ENCODE measurements around the gene ACP5.

DNA sequence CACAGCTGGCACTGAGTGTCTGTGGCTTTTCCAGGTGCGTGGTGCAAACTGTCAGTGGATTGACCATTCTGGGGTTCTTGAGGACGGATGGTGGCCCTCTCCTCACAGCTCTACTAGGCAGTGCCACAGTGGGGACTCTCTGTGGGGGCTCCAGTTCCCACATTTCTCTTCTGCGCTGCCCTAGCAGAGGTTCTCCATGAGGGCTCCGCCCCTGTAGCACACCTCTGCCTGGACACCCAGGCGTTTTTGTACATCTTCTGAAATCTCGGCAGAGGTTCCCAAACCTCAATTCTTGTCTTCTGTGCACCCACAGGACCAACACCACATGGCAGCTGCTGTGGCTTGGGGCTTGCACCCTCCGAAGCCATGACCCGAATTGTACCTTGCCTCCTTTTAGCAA, 29.0 kb upstream of the ACP5 start:
- no peak for TF ChIP-seq ZFP30 (CRISPR knock-in tag; IDR thresholded peaks at IDR 0.05)
- TF ChIP-seq, protein P1, sequence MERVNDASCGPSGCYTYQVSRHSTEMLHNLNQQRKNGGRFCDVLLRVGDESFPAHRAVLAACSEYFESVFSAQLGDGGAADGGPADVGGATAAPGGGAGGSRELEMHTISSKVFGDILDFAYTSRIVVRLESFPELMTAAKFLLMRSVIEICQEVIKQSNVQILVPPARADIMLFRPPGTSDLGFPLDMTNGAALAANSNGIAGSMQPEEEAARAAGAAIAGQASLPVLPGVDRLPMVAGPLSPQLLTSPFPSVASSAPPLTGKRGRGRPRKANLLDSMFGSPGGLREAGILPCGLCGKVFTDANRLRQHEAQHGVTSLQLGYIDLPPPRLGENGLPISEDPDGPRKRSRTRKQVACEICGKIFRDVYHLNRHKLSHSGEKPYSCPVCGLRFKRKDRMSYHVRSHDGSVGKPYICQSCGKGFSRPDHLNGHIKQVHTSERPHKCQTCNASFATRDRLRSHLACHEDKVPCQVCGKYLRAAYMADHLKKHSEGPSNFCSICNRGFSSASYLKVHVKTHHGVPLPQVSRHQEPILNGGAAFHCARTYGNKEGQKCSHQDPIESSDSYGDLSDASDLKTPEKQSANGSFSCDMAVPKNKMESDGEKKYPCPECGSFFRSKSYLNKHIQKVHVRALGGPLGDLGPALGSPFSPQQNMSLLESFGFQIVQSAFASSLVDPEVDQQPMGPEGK (CRISPR knock-in tag; IDR thresholded peaks at IDR 0.05; ENCODE audit: borderline replicate concordance): no peak
- no peak for TF ChIP-seq ESRRG (CRISPR knock-in tag; IDR thresholded peaks at IDR 0.05)
- no peak for TF ChIP-seq ARNTL (CRISPR knock-in tag; IDR thresholded peaks at IDR 0.05; ENCODE audit: borderline replicate concordance, low read depth)
- TF ChIP-seq GLIS3 (CRISPR knock-in tag; IDR thresholded peaks at IDR 0.05): no peak
- no peak for TF ChIP-seq RARB (CRISPR knock-in tag; IDR thresholded peaks at IDR 0.05)

Data from SK-N-SH treated with all-trans-retinoic acid at 6 μM for 48 hours (cell line).